H1 (cell line): ENCODE results near the gene SGSM1. TPM values are rescaled to one million over a fixed set of nuclear protein-coding genes. Genes with fewer than 3 reads are reported as not detected.

ENCODE experiments used
- CTCF ChIA-PET: fragments of 300-600 bp; sonication (Branson Sonifier 250); formaldehyde crosslinking; loops from one replicate; lab custom pipeline; 2021; ENCODE audit not compliant: partially characterized antibody; lab: Charles Lee
- POLR2A ChIA-PET: fragments of 300-600 bp; sonication (Branson Sonifier 250); formaldehyde crosslinking; loops from one replicate; lab custom pipeline; 2021; ENCODE audit warnings: inconsistent platforms; ENCODE audit not compliant: partially characterized antibody; lab: Charles Lee
- DNase-seq, 2 experiments: peaks; one replicate each; pipeline versions ENCODE4 v3.0.0 to v3.0.0-alpha.2; 2010 to 2022; ENCODE audit warnings: low spot score in 2 of 2, low read depth in 1 of 2, mixed read lengths in 1 of 2
- FAIRE-seq: peaks from 2 replicates; lab custom pipeline; 2011; peaks lifted over from hg19 to GRCh38; lab: Jason Lieb, UNC
- H2AFZ ChIP-seq: 2 replicates; pipeline ENCODE4 v1.8.1; 2012; ENCODE audit warnings: low read length, inconsistent platforms
- H2AK5ac ChIP-seq: 2 replicates; pipeline ENCODE4 v1.6.1; 2013; ENCODE audit warnings: low read depth, low read length
- H2BK120ac ChIP-seq: replicated peaks from 2 replicates; pipeline ENCODE3; 2013; ENCODE audit warnings: low read depth, low read length, inconsistent platforms
- H2BK12ac ChIP-seq: 2 replicates; pipeline ENCODE4 v1.6.1; 2013; ENCODE audit warnings: low read depth, low read length
- H2BK15ac ChIP-seq: 2 replicates; pipeline ENCODE4 v1.6.1; 2013; ENCODE audit warnings: low read length
- H2BK20ac ChIP-seq: 2 replicates; pipeline ENCODE4 v1.6.1; 2013; ENCODE audit warnings: low read length
- H2BK5ac ChIP-seq: 2 replicates; pipeline ENCODE4 v1.6.1; 2013; ENCODE audit warnings: low read depth, low read length
- H3K14ac ChIP-seq: 2 replicates; pipeline ENCODE4 v1.6.1; 2013; ENCODE audit warnings: inconsistent platforms; ENCODE audit not compliant: insufficient read length
- H3K18ac ChIP-seq: 2 replicates; pipeline ENCODE4 v1.6.1; 2013; ENCODE audit warnings: low read length; ENCODE audit errors: extremely low read depth
- H3K23ac ChIP-seq: 2 replicates; pipeline ENCODE4 v1.6.1; 2013; ENCODE audit warnings: inconsistent platforms; ENCODE audit not compliant: insufficient read length
- H3K23me2 ChIP-seq: 2 replicates; pipeline ENCODE4 v1.6.1; 2013; ENCODE audit warnings: low read depth, low read length
- H3K27ac ChIP-seq: 2 replicates; pipeline ENCODE4 v1.6.1; 2011; ENCODE audit warnings: low read depth, low read length, inconsistent platforms
- H3K27me3 ChIP-seq, 4 experiments: replicated peaks in 1 of 4; 1 replicate in 1 of 4; 2 replicates in 3 of 4; pipeline versions ENCODE4 v1.6.1 to v1.8.1; 2011 to 2013; ENCODE audit warnings: low read length in 3 of 4, mild to moderate bottlenecking in 3 of 4, inconsistent platforms in 2 of 4, mixed read lengths in 2 of 4, moderate library complexity in 1 of 4; ENCODE audit not compliant: control insufficient read depth in 3 of 4, insufficient read depth in 3 of 4; ENCODE audit errors: extremely low read depth in 1 of 4
- H3K36me3 ChIP-seq, 4 experiments: 2 replicates each; pipeline versions ENCODE4 v1.6.1 to v1.8.1; 2011 to 2013; ENCODE audit warnings: mild to moderate bottlenecking in 4 of 4, low read length in 3 of 4, moderate library complexity in 2 of 4, control low read depth in 1 of 4, inconsistent platforms in 1 of 4; ENCODE audit not compliant: insufficient read depth in 4 of 4, control insufficient read depth in 2 of 4
- H3K4ac ChIP-seq: replicated peaks from 2 replicates; pipeline ENCODE3; 2013; ENCODE audit warnings: low read length, low read depth, mixed read lengths, inconsistent platforms; ENCODE audit not compliant: insufficient read length
- H3K4me1 ChIP-seq, 4 experiments: replicated peaks in 1 of 4; 1 replicate in 1 of 4; 2 replicates in 3 of 4; pipeline versions ENCODE4 v1.6.1 to v1.8.1; 2011 to 2013; ENCODE audit warnings: low read length in 3 of 4, inconsistent platforms in 2 of 4, mixed read lengths in 1 of 4; ENCODE audit not compliant: insufficient read depth in 4 of 4, control insufficient read depth in 3 of 4
- H3K4me2 ChIP-seq, 2 experiments: 2 replicates each; pipeline versions ENCODE4 v1.6.1 to v1.8.1; 2011 to 2013; ENCODE audit warnings: low read depth in 2 of 2, low read length in 2 of 2, control low read depth in 1 of 2, inconsistent platforms in 1 of 2, mild to moderate bottlenecking in 1 of 2; ENCODE audit not compliant: insufficient read depth in 1 of 2
- H3K4me3 ChIP-seq, 4 experiments: fragments of 200-600, 300-600 bp in 1 of 4; sonication (generic), shearing (Covaris generic), sonication (Bioruptor Twin) in 1 of 4; 2 replicates each; pipeline versions ENCODE4 v1.5.1 to v1.8.1; 2011 to 2016; ENCODE audit warnings: low read length in 4 of 4, low read depth in 3 of 4, control low read depth in 2 of 4, inconsistent platforms in 2 of 4, mild to moderate bottlenecking in 2 of 4, mixed read lengths in 1 of 4, moderate library complexity in 1 of 4; ENCODE audit not compliant: insufficient read depth in 2 of 4; ENCODE audit errors: extremely low read depth in 1 of 4
- H3K56ac ChIP-seq: replicated peaks from 2 replicates; pipeline ENCODE3; 2013; ENCODE audit warnings: low read depth, mild to moderate bottlenecking, mixed read lengths, low read length, inconsistent platforms; ENCODE audit not compliant: insufficient read length
- H3K79me1 ChIP-seq: 2 replicates; pipeline ENCODE4 v1.6.1; 2013; ENCODE audit warnings: low read depth, low read length, control low read depth
- H3K79me2 ChIP-seq, 2 experiments: 2 replicates each; pipeline versions ENCODE4 v1.6.1 to v1.8.1; 2012 to 2013; ENCODE audit warnings: low read length in 2 of 2, mild to moderate bottlenecking in 2 of 2, inconsistent platforms in 1 of 2; ENCODE audit not compliant: insufficient read depth in 2 of 2, control insufficient read depth in 1 of 2
- H3K9ac ChIP-seq, 4 experiments: replicated peaks in 1 of 4; 1 replicate in 1 of 4; 2 replicates in 3 of 4; pipeline versions ENCODE4 v1.6.1 to v1.8.1; 2011 to 2013; ENCODE audit warnings: low read depth in 3 of 4, low read length in 3 of 4, control low read depth in 2 of 4, mild to moderate bottlenecking in 2 of 4, moderate library complexity in 2 of 4, inconsistent platforms in 1 of 4; ENCODE audit errors: extremely low read depth in 1 of 4
- H3K9me3 ChIP-seq, 2 experiments: 2 replicates each; pipeline versions ENCODE4 v1.6.1 to v1.8.1; 2012 to 2013; ENCODE audit warnings: mild to moderate bottlenecking in 2 of 2, moderate library complexity in 2 of 2, control low read depth in 1 of 2, inconsistent platforms in 1 of 2, low read depth in 1 of 2, low read length in 1 of 2, mixed read lengths in 1 of 2; ENCODE audit not compliant: insufficient read depth in 2 of 2
- H4K20me1 ChIP-seq, 2 experiments: replicated peaks in 1 of 2; 2 replicates each; pipeline versions ENCODE3 to v1.8.1; 2011 to 2013; ENCODE audit warnings: inconsistent platforms in 2 of 2, low read length in 2 of 2, mild to moderate bottlenecking in 1 of 2; ENCODE audit not compliant: insufficient read depth in 2 of 2, control insufficient read depth in 1 of 2
- H4K5ac ChIP-seq: 2 replicates; pipeline ENCODE4 v1.6.1; 2013; ENCODE audit warnings: low read length, low read depth, mixed read lengths, inconsistent platforms; ENCODE audit not compliant: insufficient read length
- H4K8ac ChIP-seq: 2 replicates; pipeline ENCODE4 v1.8.0; 2013; ENCODE audit warnings: mild to moderate bottlenecking, moderate library complexity, low read length, inconsistent platforms; ENCODE audit not compliant: insufficient read depth; ENCODE audit errors: extremely low read depth
- H4K91ac ChIP-seq: replicated peaks from 2 replicates; pipeline ENCODE3; 2013; ENCODE audit warnings: low read length, mixed read lengths, inconsistent platforms; ENCODE audit not compliant: insufficient read length
- BACH1 ChIP-seq: IDR thresholded peaks from 2 replicates; pipeline ENCODE4 v1.6.1; 2012; ENCODE audit warnings: low read length, improper control_type of control experiment
- GTF2F1 ChIP-seq: IDR thresholded peaks from 2 replicates; pipeline ENCODE4 v1.6.1; 2012; ENCODE audit warnings: low read depth, low read length, improper control_type of control experiment, borderline replicate concordance
- HDAC6 ChIP-seq: IDR thresholded peaks from one replicate; pipeline ENCODE4 v1.7.1; 2012; ENCODE audit warnings: low read depth, mild to moderate bottlenecking, inconsistent platforms, low read length, moderate library complexity
- KDM1A ChIP-seq: fragments of 200-600, 300-600 bp; sonication (generic); IDR thresholded peaks from 2 replicates; pipeline ENCODE4 v1.7.1; 2016; ENCODE audit warnings: mild to moderate bottlenecking, low read length, borderline replicate concordance
- POLR2A ChIP-seq, 2 experiments: IDR thresholded peaks; 1 replicate in 1 of 2; 2 replicates in 1 of 2; pipeline ENCODE4 v1.6.1; 2011; ENCODE audit warnings: low read depth in 2 of 2, low read length in 2 of 2, mild to moderate bottlenecking in 2 of 2; ENCODE audit errors: control extremely low read depth in 1 of 2
- POLR2AphosphoS5 ChIP-seq: IDR thresholded peaks from 2 replicates; pipeline ENCODE4 v1.6.1; 2011; ENCODE audit warnings: low read depth, low read length
- RBBP5 ChIP-seq: IDR thresholded peaks from 2 replicates; pipeline ENCODE4 v1.7.1; 2012; ENCODE audit warnings: low read depth, mild to moderate bottlenecking, inconsistent platforms, low read length, moderate library complexity, borderline replicate concordance
- WGBS, 2 experiments: shearing (Covaris generic) in 1 of 2; methylation state at CpG; one replicate each; pipeline versions ENCODE4 v1.1.6 to v1.1.7; 2013 to 2015; ENCODE audit warnings: low lambda C conversion rate in 2 of 2, mixed read lengths in 2 of 2, inconsistent platforms in 1 of 2, low coverage in 1 of 2, missing lambda C conversion rate in 1 of 2; ENCODE audit not compliant: insufficient replicate concordance in 2 of 2, insufficient coverage in 1 of 2, insufficient read length in 1 of 2; ENCODE audit errors: extremely low coverage in 1 of 2, missing lambda C conversion rate in 1 of 2; 5-methylcytosine and 5-hydroxymethylcytosine counted together
- polyA plus RNA-seq, 7 experiments: library from polyadenylated mRNA; depleted of rRNA in 3 of 7; stranded (reverse) in 5 of 7; unstranded in 2 of 7; fragments of >200 nt in 5 of 7; fragments of 200-250 nt in 2 of 7; gene quantifications; 1 replicate in 5 of 7; 2 replicates in 1 of 7; 4 replicates in 1 of 7; pipeline versions ENCODE4 v1.2.1 to v1.2.3, GENCODE V29; 2011 to 2013; ENCODE audit warnings: missing spikeins in 2 of 7, mixed read lengths in 2 of 7
- total RNA-seq: library from RNA; stranded (reverse); fragmentation: NEBNext Ultra II Directional; extraction: Animal tissue kit (Norgen Biotek cat#: 25700); gene quantifications from 2 replicates; pipeline ENCODE4 v1.2.1, GENCODE V29; 2021

Gene SGSM1
- total and polyA plus RNA-seq, 2 of the 8 experiments (the other 6 are each of a cell fraction or from before 2014, with no cell fraction given): 2.8 to 5.2 TPM

DNA sequence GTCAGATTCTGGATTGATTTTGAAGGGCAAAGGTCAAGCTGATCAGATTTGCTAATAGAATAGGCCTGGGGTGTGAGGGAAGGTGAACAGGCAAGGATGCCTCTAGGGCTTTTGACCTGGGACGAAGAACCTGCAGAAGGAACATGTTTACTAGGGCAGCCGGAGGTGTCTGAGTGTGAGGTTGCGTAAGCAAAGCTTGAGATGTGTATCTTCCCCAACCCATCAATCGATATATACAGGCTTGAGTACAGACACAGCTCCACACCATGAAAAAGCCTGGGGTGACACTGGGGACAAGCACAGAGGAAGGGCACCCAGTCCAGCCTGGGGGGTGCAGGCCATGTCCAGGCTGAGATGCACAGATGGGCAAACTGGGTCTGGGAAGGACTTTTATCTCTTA is 139.4 kb downstream of the SGSM1 start:
- Histone ChIP-seq H2BK12ac (no peak overlapping the region), H2AK5ac (no peak overlapping the region), H3K4me2 (no peak overlapping the region), H4K8ac (no peak overlapping the region), H3K27ac (no peak overlapping the region), H3K56ac (no peak overlapping the region), H3K27me3 (no peaks in the 10 kb centered on the region), H4K20me1 (no peaks in the 10 kb centered on the region), H4K5ac (no peak overlapping the region), H3K79me1 (no peaks in the 10 kb centered on the region), H4K91ac (no peak overlapping the region), H3K18ac (no peak overlapping the region), H3K9me3 (no peaks in the 10 kb centered on the region), H2BK120ac (no peak overlapping the region), H3K36me3 (no peaks in the 10 kb centered on the region), H3K23me2 (no peaks in the 10 kb centered on the region; the same call in 1 of the 2 replicates), H2BK5ac (no peak overlapping the region), H2BK20ac (no peak overlapping the region), H3K79me2 (no peaks in the 10 kb centered on the region), H3K14ac (no peak overlapping the region), H2BK15ac (no peak overlapping the region), H3K4ac (no peak overlapping the region), H3K4me1 (peaks cover 0 to 12% (median 5%) of the 10 kb centered on the region in 4 experiments; a peak in 5 of 7 replicates), H3K4me3 (no peak overlapping the region), H3K23ac (no peak overlapping the region)
- no peak for DNase-seq
- WGBS, 2 experiments: 93% methylated on average over 4 of the region's 4 CpGs; no CpG with 5 or more reads in 1 of the 2 experiments
- FAIRE-seq: no peak
- ChIA-PET POLR2A (no interaction called here), CTCF (interaction anchor here (1.0 to 15.1 kb wide), 4 partner anchors 20 to 107 kb away, joined by 3 to 221 read pairs (median 4); no protein-coding TSS in a partner anchor)
- no peak for TF ChIP-seq POLR2A (IDR thresholded peaks at IDR 0.05; ENCODE audit: control extremely low read depth in 1 of 2, low read depth in 2 of 2, low read length in 2 of 2)
- TF ChIP-seq KDM1A: no peak
- TF ChIP-seq BACH1: no peak
- TF ChIP-seq RBBP5: no peak
- no peak for TF ChIP-seq HDAC6
- no peak for TF ChIP-seq GTF2F1
- no peak for TF ChIP-seq POLR2AphosphoS5
- TF ChIP-seq, all 59 proteins: peak for 0
- Histone ChIP-seq H2AFZ (no peak overlapping the region), H3K9ac (no peak overlapping the region)
